Adipocyte (in vitro differentiated cells): Measurements from ENCODE around the gene GPX4.

Experiments used
- DNase-seq: peaks from one replicate; pipeline ENCODE4 v3.0.0-alpha.2; 2015; ENCODE audit warnings: low read depth
- H3K27me3 ChIP-seq: replicated peaks from 2 replicates; pipeline ENCODE4 v1.7.0; 2013; ENCODE audit warnings: mild to moderate bottlenecking, low read length, moderate library complexity; ENCODE audit not compliant: control insufficient read depth, insufficient read depth
- H3K36me3 ChIP-seq: 2 replicates; pipeline ENCODE4 v1.7.0; 2013; ENCODE audit warnings: low read length, mild to moderate bottlenecking, moderate library complexity; ENCODE audit not compliant: control insufficient read depth, insufficient read depth, severe bottlenecking
- H3K4me1 ChIP-seq: 2 replicates; pipeline ENCODE4 v1.7.0; 2013; ENCODE audit warnings: mild to moderate bottlenecking, low read length, moderate library complexity; ENCODE audit not compliant: control insufficient read depth, insufficient read depth
- H3K4me3 ChIP-seq: 2 replicates; pipeline ENCODE4 v1.7.0; 2013; ENCODE audit warnings: mild to moderate bottlenecking, low read length, moderate library complexity
- H3K9ac ChIP-seq: 2 replicates; pipeline ENCODE4 v1.7.0; 2013; ENCODE audit warnings: mild to moderate bottlenecking, low read length, moderate library complexity
- H3K9me3 ChIP-seq: 2 replicates; pipeline ENCODE4 v1.7.0; 2013; ENCODE audit warnings: mild to moderate bottlenecking, low read length, moderate library complexity; ENCODE audit not compliant: control insufficient read depth

Gene GPX4

GRCh38 chr19:1136201-1136600 lies 32.4 kb downstream of the GPX4 start:
- Histone ChIP-seq H3K9ac (no peak overlapping the region), H3K27me3 (no peaks in the 10 kb centered on the region), H3K4me3 (no peak overlapping the region), H3K9me3 (no peaks in the 10 kb centered on the region), H3K4me1 (peaks cover 31% of the 10 kb centered on the region), H3K36me3 (peaks cover 29% of the 10 kb centered on the region)
- no peak for DNase-seq

GRCh38 chr19:1136621-1137317 lies 33.0 kb downstream of the GPX4 start:
- DNase-seq = no peak
- Histone ChIP-seq H3K9ac (no peak overlapping the region), H3K9me3 (no peaks in the 10 kb centered on the region), H3K4me3 (no peak overlapping the region), H3K27me3 (no peaks in the 10 kb centered on the region), H3K36me3 (peaks cover 32% of the 10 kb centered on the region), H3K4me1 (peaks cover 29% of the 10 kb centered on the region)

DNA sequence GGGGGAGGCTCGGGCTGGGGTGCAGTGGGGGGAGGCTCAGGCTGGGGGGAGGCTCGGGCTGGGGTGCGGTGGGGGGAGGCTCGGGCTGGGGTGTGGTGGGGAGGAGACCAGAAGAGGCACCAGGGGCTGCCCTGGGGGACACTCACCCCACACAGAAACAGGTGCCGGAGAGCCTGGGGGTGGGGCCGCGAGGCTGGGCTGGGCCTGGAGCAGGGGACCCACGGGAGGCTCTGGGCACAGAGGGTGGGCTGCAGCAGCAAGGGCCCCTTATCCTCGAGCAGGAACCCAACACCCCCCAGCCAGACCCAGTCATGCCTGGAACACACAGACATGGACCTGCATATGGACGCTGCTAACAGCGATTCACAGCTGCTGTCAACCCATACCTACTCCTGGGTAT lies 34.3 kb downstream of the GPX4 start:
- H3K4me1 ChIP-seq = peaks cover 19% of the 10 kb centered on the region
- peaks cover 44% of the 10 kb centered on the region for H3K36me3 ChIP-seq
- DNase-seq = no peak
- no peaks in the 10 kb centered on the region for H3K9me3 ChIP-seq
- H3K4me3 ChIP-seq = no peak overlapping the region
- H3K27me3 ChIP-seq = no peaks in the 10 kb centered on the region
- H3K9ac ChIP-seq = no peak overlapping the region

GRCh38 chr19:1139126-1139525 lies 35.3 kb downstream of the GPX4 start:
- peaks cover 54% of the 10 kb centered on the region for H3K36me3 ChIP-seq
- no peak overlapping the region for H3K4me3 ChIP-seq
- H3K4me1 ChIP-seq = peaks cover 10% of the 10 kb centered on the region
- H3K27me3 ChIP-seq = no peaks in the 10 kb centered on the region
- H3K9ac ChIP-seq = no peak overlapping the region
- no peak for DNase-seq
- no peaks in the 10 kb centered on the region for H3K9me3 ChIP-seq

GRCh38 chr19:1140272-1141027 lies 36.7 kb downstream of the GPX4 start:
- Histone ChIP-seq H3K4me1 (peaks cover 5% of the 10 kb centered on the region), H3K27me3 (no peaks in the 10 kb centered on the region), H3K36me3 (peaks cover 57% of the 10 kb centered on the region), H3K9ac (no peak overlapping the region), H3K4me3 (no peak overlapping the region), H3K9me3 (no peaks in the 10 kb centered on the region)
- no peak for DNase-seq

GRCh38 chr19:1141944-1142343 lies 38.1 kb downstream of the GPX4 start:
- Histone ChIP-seq H3K4me1 (no peaks in the 10 kb centered on the region), H3K9me3 (no peaks in the 10 kb centered on the region), H3K4me3 (no peak overlapping the region), H3K9ac (no peak overlapping the region), H3K36me3 (peaks cover 57% of the 10 kb centered on the region), H3K27me3 (no peaks in the 10 kb centered on the region)
- no peak for DNase-seq

DNA sequence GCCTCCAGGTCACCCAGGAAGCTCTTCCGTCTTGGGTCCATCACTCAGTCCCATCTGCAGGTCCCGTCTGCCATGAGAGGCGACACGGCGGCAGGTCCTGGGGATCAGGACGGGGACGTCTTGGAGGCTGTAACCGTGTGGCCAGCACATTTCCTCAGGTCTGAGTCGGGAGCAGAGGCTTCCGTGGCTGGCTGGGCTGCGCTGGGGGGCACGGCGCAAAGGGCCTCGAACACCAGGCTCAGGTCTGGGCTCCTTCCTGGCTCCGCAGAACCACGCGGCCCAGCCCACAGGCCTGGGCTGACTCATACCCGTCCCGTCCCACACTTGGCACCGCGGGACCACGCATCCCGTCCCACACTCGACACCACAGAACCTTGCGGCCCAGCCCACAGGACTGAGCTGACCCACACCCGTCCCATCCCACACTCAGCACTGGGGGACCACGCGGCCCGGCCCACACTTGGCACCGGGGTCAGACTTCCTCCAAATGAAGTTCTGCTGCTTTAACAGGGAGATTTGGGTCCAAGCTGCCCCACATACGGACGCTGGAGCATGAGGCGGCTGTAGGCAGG lies 40.1 kb downstream of the GPX4 start:
- H3K9ac ChIP-seq = no peak overlapping the region

DNA sequence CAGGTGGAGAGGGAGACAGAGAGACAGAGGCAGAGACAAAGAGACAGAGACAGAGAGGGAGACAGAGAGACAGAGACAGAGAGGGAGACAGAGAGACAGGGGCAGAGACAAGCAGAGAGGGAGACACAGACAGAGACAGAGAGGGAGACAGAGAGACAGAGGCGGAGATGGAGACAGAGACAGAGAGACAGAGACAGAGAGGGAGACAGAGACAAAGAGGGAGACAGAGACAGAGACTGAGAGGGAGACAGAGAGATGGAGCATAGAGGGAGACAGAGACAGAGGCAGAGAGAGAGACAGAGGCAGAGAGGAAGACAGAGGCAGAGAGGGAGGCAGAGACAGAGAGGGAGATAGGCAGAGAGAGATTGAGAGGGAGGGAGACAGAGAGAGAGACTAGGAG lies 40.9 kb downstream of the GPX4 start:
- Histone ChIP-seq H3K9ac (no peak overlapping the region), H3K4me1 (no peaks in the 10 kb centered on the region), H3K36me3 (peaks cover 60% of the 10 kb centered on the region), H3K9me3 (no peaks in the 10 kb centered on the region), H3K27me3 (no peaks in the 10 kb centered on the region), H3K4me3 (no peak overlapping the region)
- DNase-seq = no peak

More for the DNA sequence above, 40.1 kb downstream of the GPX4 start:
- Histone ChIP-seq H3K27me3 (no peaks in the 10 kb centered on the region), H3K9me3 (no peaks in the 10 kb centered on the region), H3K4me3 (no peak overlapping the region), H3K36me3 (peaks cover 55% of the 10 kb centered on the region), H3K4me1 (no peaks in the 10 kb centered on the region)
- DNase-seq = no peak

DNA sequence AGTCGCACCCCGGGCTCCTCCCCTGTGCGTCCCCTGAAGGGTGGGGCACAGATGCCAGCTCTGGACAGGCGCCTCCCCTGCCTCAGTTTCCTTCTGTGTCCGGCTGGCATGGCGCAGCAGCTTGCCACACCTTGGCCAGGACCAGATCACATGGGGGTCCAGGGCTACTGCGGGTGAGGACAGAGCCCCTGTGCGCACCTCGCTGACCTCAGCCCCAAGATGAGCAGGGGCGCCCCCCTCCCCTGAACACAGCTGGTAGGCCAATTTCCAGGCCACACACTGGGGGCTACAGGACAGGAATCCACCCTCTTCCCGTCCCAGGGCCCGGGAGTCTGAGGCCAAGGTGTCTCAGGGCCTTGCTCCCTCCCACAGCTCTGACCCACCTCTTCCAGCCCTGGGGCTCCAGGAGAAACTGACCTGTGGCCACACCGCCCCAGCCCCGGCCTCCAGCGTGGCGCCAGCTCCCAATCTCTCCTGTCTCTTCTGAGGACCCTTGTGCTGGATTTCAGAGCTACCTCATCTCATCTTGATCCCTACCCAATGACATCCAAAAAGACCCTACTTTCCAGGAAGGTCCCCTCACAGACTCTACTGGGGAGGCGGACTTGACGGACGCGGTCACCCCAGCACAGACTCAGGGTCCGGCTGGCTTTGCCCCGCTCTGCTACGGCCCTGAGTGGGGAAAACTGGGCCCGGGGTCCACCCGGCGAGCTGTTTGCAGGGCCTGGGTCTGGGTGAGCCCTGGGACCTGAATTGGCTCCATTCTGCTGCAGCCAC lies 42.0 kb downstream of the GPX4 start:
- Histone ChIP-seq H3K9ac (no peak overlapping the region), H3K27me3 (no peaks in the 10 kb centered on the region), H3K4me1 (peaks cover 2% of the 10 kb centered on the region), H3K4me3 (no peak overlapping the region), H3K36me3 (peaks cover 64% of the 10 kb centered on the region), H3K9me3 (no peaks in the 10 kb centered on the region)
- DNase-seq = no peak

DNA sequence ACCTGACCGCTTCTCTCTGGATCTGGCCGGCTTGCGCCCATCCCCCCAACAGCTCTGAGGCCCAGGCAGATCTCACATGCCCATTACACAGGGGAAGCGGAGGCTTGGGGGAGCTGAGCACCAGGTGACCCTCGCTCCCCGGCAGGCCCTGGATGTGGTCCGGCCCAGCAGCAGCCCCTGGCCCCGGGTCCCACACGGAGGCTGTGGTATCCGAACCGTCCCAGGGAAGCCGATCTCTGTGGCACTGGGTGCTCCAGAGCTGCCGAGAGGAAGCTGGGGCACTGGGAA lies 42.6 kb downstream of the GPX4 start:
- Histone ChIP-seq H3K36me3 (peaks cover 67% of the 10 kb centered on the region), H3K4me3 (no peak overlapping the region), H3K4me1 (peaks cover 5% of the 10 kb centered on the region), H3K27me3 (no peaks in the 10 kb centered on the region), H3K9me3 (no peaks in the 10 kb centered on the region), H3K9ac (no peak overlapping the region)
- DNase-seq = no peak
